Activated CD8-positive, alpha-beta T cell treated with anti-CD3 and anti-CD28 coated beads for 36 hours (primary cell): Measurements from ENCODE around the gene ST3GAL4. TPM values are rescaled to one million over a fixed set of nuclear protein-coding genes. Genes with fewer than 3 reads are reported as not detected.
A peak's percentile ranks its signal among the peaks of the same experiment; 100 is the strongest.

ENCODE experiments used
- ATAC-seq: fragments of 200-7000 bp; cut with Tn5 transposase; one replicate; pipeline ENCODE4 v1.10.0; 2021; ENCODE audit warnings: mild to moderate bottlenecking, moderate library complexity
- CTCF ChIA-PET: fragments of 350-600 bp; sonication (Branson Sonifier 250); formaldehyde crosslinking; loops from one replicate; lab custom pipeline; 2021; ENCODE audit warnings: antibody characterized with exemption; lab: Charles Lee
- POLR2A ChIA-PET: fragments of 350-600 bp; sonication (Branson Sonifier 250); formaldehyde crosslinking; loops from one replicate; lab custom pipeline; 2021; ENCODE audit warnings: antibody characterized with exemption; lab: Charles Lee
- DNase-seq: peaks from one replicate; pipeline ENCODE4 v3.0.0-alpha.2; 2020
- H3K27ac Mint-ChIP-seq: one replicate; pipeline ENCODE4 v1.8.0; 2021; ENCODE audit warnings: mild to moderate bottlenecking, mixed read lengths
- H3K27me3 Mint-ChIP-seq: one replicate; pipeline ENCODE4 v1.8.0; 2021; ENCODE audit warnings: mixed read lengths
- H3K36me3 Mint-ChIP-seq: one replicate; pipeline ENCODE4 v1.8.0; 2021; ENCODE audit warnings: low read depth, mixed read lengths
- H3K4me1 Mint-ChIP-seq: one replicate; pipeline ENCODE4 v1.8.0; 2021; ENCODE audit warnings: low read depth, mixed read lengths
- H3K4me3 Mint-ChIP-seq: one replicate; pipeline ENCODE4 v1.8.0; 2021; ENCODE audit warnings: mild to moderate bottlenecking, moderate library complexity, mixed read lengths
- H3K9me3 Mint-ChIP-seq: one replicate; pipeline ENCODE4 v1.8.0; 2021; ENCODE audit warnings: mixed read lengths
- intact Hi-C: fragments of 100-400 bp; cut with micrococcal nuclease; formaldehyde crosslinking; loops from one replicate; pipeline ENCODE4 v1.10.0; 2022
- total RNA-seq, 2 experiments: library from RNA; stranded (reverse); gene quantifications; one replicate each; pipeline ENCODE4 v1.2.3, GENCODE V29; 2021
- TF ChIP-seq, protein P1 (sequence below): fragments of 200-600 bp; IDR thresholded peaks from one replicate; pipeline ENCODE4 v1.8.0; 2022; ENCODE audit warnings: antibody characterized with exemption, mild to moderate bottlenecking

Gene ST3GAL4
- total RNA-seq, 2 experiments from 2014 or later, result 10.7 to 11.7 TPM

DNA sequence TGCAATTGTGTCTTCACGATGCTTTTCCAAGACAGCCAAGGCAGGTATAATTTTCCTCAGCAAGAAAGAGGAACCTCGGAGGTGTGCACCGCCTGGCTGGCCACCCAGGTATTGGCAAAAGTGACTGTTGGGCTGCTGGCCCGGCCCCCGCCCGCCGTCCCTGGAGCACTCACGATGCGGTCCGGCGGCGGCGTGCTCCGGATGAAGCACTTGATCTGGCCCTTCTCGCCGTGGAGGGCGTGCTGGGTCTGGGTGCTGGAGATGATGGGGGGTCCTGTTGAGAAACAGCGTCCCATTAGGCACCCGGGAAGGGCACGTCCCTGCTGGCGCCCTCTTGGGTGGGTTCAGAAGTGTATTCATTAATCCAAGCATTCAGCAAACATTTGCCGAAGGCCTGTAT lies 84.8 kb downstream of the ST3GAL4 start:
- H3K36me3 Mint-ChIP-seq, result no peaks in the 10 kb centered on the region
- H3K4me3 Mint-ChIP-seq, result no peak overlapping the region

DNA sequence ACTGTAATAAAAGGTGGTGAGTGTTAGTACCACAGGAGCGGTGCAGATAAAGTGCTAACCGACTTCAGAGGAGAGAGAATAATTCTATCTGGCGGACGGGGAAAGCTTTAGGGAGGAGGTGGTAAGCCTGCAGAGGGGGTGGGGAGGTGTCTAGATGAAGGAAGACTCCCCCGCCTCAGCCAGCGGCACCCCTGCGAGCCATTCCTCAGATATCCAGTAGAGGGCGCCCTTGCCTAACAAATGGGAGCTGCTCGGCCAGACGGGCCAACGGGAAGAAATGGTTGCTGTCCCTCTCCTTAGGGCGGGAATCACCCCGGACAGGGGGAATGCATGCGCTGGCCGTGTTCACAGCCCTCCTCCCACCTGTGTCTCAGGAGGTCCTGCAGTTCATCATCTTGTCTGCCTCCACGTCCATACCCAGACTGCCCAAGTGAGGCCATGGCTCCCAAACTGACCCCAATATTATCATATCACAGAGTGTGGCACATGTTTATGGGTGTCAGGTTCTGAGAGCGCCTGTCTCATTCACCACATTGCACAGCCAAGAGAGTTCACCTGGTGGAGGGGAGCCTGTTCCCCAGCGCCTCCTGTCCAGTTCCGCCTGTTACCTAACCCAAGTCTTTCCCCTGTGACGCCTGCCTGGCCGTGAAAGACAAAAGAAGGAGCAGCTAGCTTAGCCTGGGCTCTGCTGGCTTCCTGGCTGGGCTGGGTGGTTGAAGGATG lies 85.5 kb downstream of the ST3GAL4 start:
- no peaks in the 10 kb centered on the region for H3K36me3 Mint-ChIP-seq
- ATAC-seq (peak; percentile 94), DNase-seq (peak; percentile 80)
- H3K4me1 Mint-ChIP-seq, result peaks cover 4% of the 10 kb centered on the region
- no peaks in the 10 kb centered on the region for H3K9me3 Mint-ChIP-seq
- H3K4me3 Mint-ChIP-seq, result no peak overlapping the region
- TF ChIP-seq, protein P1, sequence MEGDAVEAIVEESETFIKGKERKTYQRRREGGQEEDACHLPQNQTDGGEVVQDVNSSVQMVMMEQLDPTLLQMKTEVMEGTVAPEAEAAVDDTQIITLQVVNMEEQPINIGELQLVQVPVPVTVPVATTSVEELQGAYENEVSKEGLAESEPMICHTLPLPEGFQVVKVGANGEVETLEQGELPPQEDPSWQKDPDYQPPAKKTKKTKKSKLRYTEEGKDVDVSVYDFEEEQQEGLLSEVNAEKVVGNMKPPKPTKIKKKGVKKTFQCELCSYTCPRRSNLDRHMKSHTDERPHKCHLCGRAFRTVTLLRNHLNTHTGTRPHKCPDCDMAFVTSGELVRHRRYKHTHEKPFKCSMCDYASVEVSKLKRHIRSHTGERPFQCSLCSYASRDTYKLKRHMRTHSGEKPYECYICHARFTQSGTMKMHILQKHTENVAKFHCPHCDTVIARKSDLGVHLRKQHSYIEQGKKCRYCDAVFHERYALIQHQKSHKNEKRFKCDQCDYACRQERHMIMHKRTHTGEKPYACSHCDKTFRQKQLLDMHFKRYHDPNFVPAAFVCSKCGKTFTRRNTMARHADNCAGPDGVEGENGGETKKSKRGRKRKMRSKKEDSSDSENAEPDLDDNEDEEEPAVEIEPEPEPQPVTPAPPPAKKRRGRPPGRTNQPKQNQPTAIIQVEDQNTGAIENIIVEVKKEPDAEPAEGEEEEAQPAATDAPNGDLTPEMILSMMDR, result peak; percentile 96
- intact Hi-C loops, result loop anchor here (1.0 to 10.0 kb wide), 2 partner anchors 39 to 554 kb away; no protein-coding TSS in a partner anchor
- ChIA-PET CTCF (interaction anchor here (0.6 to 4.6 kb wide), 23 partner anchors 11 to 905 kb away, joined by 3 to 76 read pairs (median 3); no protein-coding TSS in a partner anchor), POLR2A (interaction anchor here (0.6 kb wide), 1 partner anchor 39 kb away, joined by 3 read pairs; no protein-coding TSS in a partner anchor)
- H3K27me3 Mint-ChIP-seq, result peaks cover 8% of the 10 kb centered on the region
- no peak overlapping the region for H3K27ac Mint-ChIP-seq

More for the DNA sequence above, 84.8 kb downstream of the ST3GAL4 start:
- POLR2A ChIA-PET, result no interaction called here
- ATAC-seq (no peak), DNase-seq (no peak)
- intact Hi-C loops, result loop anchor here (10.0 kb wide), 1 partner anchor 555 kb away; no protein-coding TSS in a partner anchor
- CTCF ChIA-PET, result interaction anchor here (0.7 to 4.6 kb wide), 17 partner anchors 12 to 906 kb away, joined by 3 to 76 read pairs (median 4); no protein-coding TSS in a partner anchor
- H3K27ac Mint-ChIP-seq, result no peak overlapping the region
- no peaks in the 10 kb centered on the region for H3K9me3 Mint-ChIP-seq
- peaks cover 8% of the 10 kb centered on the region for H3K27me3 Mint-ChIP-seq
- peaks cover 4% of the 10 kb centered on the region for H3K4me1 Mint-ChIP-seq
- TF ChIP-seq, protein P1, result no peak

- H3K36me3 Mint-ChIP-seq, result no peaks in the 10 kb centered on the region
- CTCF ChIA-PET, result interaction anchor here (1.0 to 4.6 kb wide), 4 partner anchors 9 to 547 kb away, joined by 3 to 76 read pairs (median 4); no protein-coding TSS in a partner anchor
- no peak overlapping the region for H3K27ac Mint-ChIP-seq
- POLR2A ChIA-PET, result interaction anchor here (1.0 kb wide), 1 partner anchor 331 kb away, joined by 3 read pairs; no protein-coding TSS in a partner anchor
- H3K9me3 Mint-ChIP-seq, result no peaks in the 10 kb centered on the region
- peaks cover 8% of the 10 kb centered on the region for H3K27me3 Mint-ChIP-seq
- TF ChIP-seq, protein P1, result no peak
- peaks cover 4% of the 10 kb centered on the region for H3K4me1 Mint-ChIP-seq
- ATAC-seq (no peak), DNase-seq (no peak)
- no peak overlapping the region for H3K4me3 Mint-ChIP-seq
- intact Hi-C loops, result loop anchor here (10.0 kb wide), 1 partner anchor 552 kb away; no protein-coding TSS in a partner anchor
These were observed 87.6 kb downstream of the ST3GAL4 start for GRCh38 chr11:126443120-126443519.

DNA sequence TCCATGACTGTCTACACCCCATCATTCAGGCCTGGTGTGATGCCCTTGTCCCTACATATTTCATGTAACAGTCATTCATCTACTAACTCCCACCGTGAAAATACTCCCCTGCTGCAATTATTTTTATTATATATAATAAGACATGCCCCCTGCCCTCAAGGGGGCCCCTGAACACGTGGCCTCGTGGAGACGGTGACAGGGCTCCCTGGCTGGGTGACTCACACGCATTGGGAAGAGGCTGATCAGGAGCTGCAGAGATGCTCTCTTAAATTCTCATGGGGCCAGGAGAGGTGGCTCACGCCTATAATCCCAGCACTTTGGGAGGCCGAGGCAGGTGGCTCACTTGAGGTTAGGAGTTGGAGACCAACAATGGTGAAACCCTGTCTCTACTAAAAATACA lies 88.6 kb downstream of the ST3GAL4 start:
- Mint-ChIP-seq H3K36me3 (no peaks in the 10 kb centered on the region), H3K4me3 (no peak overlapping the region), H3K27me3 (peaks cover 8% of the 10 kb centered on the region), H3K9me3 (no peaks in the 10 kb centered on the region), H3K4me1 (peaks cover 4% of the 10 kb centered on the region), H3K27ac (no peak overlapping the region)
- intact Hi-C loops, result loop anchor here (10.0 kb wide), 1 partner anchor 551 kb away; no protein-coding TSS in a partner anchor
- ATAC-seq, result no peak
- POLR2A ChIA-PET, result interaction anchor here (0.6 kb wide), 1 partner anchor 15 kb away, joined by 3 read pairs; no protein-coding TSS in a partner anchor
- no peak for DNase-seq
- CTCF ChIA-PET, result interaction anchor here (4.6 kb wide), 1 partner anchor 36 kb away, joined by 76 read pairs; no protein-coding TSS in a partner anchor
- TF ChIP-seq, protein P1, result no peak
